ACHN (cell line): ENCODE results near the gene ATF7.

Source experiments
- DNase-seq: peaks from one replicate; pipeline ENCODE4 v3.0.0-alpha.2; 2015
- in situ Hi-C: cut with HindIII; loops from 2 replicates; pipeline ENCODE4 v1.10.0; 2017; ENCODE audit warnings: low sequenced_read_pairs, low pct_ligation_motif_present, low pct_unique_long_range_greater_than_20kb

ATF7 gene

DNA sequence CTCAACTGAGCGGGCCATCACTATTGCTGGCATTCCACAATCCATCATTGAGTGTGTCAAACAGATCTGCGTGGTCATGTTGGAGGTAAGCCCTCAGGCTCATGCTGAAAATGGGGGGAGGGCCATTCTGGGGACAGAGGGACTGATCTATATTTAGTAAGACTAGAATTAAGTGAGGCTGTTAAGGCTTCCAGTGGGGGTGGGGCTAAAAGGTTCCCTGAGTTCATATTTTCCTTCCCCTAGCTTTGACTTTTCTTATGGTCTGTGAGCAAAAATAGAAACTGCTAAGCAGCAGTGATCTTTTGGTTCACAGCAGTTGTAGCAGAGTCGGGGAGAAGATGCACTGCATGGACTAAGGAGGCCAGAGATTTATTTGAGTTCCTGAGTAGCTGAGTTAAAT, 165.1 kb downstream of the ATF7 start:
- no peak for DNase-seq
- in situ Hi-C loops: no loop called here

DNA sequence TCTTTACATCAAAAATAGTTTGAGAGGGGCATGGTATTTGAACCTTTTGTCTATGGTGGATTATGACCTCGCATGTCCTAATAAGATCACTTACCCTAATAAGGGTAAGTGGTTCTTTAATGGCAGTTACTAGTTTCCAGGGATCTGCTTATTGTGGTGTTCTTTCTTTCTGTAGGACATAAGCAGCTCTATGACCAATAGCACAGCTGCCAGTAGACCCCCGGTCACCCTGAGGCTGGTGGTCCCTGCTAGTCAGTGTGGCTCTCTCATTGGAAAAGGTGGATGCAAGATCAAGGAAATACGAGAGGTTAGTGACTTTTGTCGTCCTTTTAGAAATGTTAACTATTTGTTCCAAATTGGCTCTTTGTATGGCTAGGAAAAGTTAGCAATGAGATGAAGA, 167.1 kb downstream of the ATF7 start:
- in situ Hi-C loops: no loop called here
- DNase-seq: no peak
